ENCODE measurements around the gene POGLUT3. TPM values are rescaled to one million over a fixed set of nuclear protein-coding genes. Genes with fewer than 3 reads are reported as not detected.

The POGLUT3 gene, protein sequence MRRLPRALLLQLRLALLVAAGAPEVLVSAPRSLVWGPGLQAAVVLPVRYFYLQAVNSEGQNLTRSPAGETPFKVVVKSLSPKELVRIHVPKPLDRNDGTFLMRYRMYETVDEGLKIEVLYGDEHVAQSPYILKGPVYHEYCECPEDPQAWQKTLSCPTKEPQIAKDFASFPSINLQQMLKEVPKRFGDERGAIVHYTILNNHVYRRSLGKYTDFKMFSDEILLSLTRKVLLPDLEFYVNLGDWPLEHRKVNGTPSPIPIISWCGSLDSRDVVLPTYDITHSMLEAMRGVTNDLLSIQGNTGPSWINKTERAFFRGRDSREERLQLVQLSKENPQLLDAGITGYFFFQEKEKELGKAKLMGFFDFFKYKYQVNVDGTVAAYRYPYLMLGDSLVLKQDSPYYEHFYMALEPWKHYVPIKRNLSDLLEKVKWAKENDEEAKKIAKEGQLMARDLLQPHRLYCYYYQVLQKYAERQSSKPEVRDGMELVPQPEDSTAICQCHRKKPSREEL
- 45.1 TPM for total RNA-seq

DNA sequence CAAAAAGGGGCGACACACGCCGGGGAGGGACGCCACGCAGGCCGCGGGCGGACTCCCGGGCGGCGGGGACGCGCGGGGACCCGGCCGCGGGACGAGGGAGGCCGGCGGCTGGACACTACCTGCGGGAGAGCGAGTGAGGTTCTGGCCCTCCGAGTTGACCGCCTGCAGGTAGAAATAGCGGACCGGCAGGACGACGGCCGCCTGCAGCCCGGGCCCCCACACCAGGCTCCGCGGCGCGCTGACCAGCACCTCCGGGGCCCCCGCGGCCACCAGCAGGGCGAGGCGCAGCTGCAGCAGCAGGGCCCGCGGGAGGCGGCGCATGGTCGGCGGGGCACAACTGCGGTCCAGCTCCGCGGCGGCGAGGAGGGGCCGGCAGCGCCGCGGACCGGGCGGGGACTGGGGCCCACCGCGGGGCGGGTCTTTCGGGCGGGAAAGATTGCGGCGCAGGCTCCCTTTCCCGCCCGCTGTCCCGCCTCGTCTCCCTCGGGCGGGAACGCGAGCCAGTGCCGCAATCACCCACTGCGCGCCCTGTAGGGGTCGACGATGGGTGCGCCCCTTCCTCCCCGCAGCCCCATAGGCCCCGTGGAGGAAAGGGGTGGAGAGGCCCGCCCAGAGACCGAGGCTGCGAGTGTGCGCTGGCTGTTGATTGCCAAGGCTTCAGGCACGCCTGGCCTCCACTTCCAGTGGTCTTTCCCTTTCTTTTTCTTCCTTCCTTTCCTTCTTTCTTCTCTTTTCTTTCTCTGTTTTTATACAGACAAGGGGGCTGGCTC lies at the start of gene POGLUT3:
POGLUT3 (minus strand) TSS at position 339 of the 770 bp plus-strand sequence; CDS start at position 321, 18 bp downstream.

DNA sequence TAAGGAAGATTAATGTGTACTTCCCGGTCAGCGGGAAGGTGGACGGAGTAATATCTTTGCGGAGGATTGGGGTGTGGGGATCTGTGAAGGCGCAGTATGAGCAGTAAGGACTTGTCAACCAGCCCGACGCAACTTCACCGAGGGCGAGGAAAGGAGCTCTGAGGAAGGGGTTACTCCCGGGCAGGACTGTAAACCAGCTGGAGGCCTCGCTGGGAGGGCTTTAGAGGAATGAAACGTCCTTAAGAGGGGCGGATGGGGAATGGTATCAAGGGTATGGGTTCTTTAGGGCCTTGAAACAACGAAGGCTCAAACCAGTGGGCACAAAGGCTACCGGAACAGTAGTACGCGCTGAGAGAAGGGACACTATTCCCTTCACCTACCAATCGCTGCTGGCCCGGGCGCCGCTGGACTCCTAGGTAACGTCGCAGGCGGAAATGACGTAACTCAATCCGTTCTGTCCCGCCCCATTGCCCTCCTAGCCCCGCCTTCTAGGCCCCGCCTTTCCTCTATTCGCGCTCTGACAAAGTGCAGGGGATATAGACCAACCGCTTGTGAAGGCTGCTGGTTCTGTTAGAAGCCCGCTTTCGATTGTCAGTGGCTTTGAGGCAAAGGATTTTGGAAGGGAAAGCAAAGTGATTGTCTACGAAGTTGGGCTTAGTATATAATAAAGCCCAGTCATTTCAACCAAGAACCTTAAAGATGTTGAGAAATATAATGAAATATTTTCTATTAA lies 30.9 kb downstream of the POGLUT3 start, which contains the start of gene C11orf65:
C11orf65 (minus strand) TSS at position 439 of the 733 bp plus-strand sequence. CDS start 5,970 bp downstream, outside the sequence.

Other genes starting within 250 kb of the POGLUT3 start
- 4.2 TPM for gene C11orf65, start 30.9 kb downstream of the POGLUT3 start, total RNA-seq
- gene EXPH5, start 95.4 kb upstream of the POGLUT3 start, total RNA-seq, result 10.3 TPM
- 38.6 TPM for gene DDX10, start 166.7 kb upstream of the POGLUT3 start, total RNA-seq